HG03196 (cell line): ENCODE results near the gene FNDC3B.
"Not testable (repeated sequence)": the region's sequence is repeated elsewhere in the genome, so short reads cannot be mapped to it uniquely, and the experiment has no call there.

Experiments used
- ATAC-seq: cut with Tn5 transposase; IDR thresholded peaks from one replicate; pipeline ENCODE4 v1.9.1; 2021; ENCODE audit not compliant: unreplicated experiment

Gene FNDC3B

DNA sequence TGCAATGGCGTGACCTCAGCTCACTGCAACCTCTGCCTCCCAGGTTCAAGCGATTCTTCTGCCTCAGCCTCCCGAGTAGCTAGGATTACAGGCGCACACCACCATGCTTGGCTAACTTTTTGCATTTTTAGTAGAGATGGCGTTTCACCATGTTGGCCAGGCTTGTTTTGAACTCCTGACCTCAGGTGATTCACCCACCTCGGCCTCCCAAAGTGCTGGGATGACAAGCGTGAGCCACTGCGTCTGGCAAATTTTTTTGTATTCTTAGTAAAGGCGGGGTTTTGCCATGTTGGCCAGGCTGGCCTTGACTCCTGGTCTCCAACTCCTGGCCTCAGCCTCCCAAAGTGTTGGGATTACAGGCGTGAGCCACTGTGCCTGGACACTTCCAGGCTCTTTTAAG is 215.9 kb downstream of the FNDC3B start:
- ATAC-seq: not testable (repeated sequence)

DNA sequence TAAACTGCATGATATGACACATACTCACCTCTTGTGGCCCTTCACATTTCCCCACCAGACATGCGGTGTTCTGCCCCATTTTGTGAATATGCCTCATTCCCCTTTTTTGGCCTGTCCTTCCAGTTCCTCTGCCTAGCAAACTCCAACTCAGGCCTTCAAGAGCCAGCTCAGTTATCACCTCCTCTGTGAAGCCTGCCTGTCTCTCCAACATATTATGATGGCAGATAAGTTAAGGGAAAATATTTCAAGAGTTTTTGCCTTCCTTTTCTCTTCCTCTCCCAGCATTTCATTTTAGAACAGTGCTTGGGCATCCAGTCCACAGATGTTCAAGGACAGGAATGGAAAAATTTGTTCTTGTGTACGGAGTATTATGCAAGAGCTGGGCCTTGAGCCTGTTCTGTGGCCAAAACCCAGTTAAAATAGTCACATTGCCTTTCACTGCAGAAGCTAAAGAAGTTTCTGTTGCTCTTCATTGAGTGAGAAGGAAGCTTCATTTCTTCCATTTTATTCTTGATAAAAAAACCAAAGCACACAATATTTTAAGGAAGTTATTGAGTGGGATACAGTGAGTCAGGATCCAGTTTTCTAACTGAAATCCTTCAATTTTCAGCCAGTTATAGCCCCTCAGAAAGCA is 216.8 kb downstream of the FNDC3B start:
- no peak for ATAC-seq

DNA sequence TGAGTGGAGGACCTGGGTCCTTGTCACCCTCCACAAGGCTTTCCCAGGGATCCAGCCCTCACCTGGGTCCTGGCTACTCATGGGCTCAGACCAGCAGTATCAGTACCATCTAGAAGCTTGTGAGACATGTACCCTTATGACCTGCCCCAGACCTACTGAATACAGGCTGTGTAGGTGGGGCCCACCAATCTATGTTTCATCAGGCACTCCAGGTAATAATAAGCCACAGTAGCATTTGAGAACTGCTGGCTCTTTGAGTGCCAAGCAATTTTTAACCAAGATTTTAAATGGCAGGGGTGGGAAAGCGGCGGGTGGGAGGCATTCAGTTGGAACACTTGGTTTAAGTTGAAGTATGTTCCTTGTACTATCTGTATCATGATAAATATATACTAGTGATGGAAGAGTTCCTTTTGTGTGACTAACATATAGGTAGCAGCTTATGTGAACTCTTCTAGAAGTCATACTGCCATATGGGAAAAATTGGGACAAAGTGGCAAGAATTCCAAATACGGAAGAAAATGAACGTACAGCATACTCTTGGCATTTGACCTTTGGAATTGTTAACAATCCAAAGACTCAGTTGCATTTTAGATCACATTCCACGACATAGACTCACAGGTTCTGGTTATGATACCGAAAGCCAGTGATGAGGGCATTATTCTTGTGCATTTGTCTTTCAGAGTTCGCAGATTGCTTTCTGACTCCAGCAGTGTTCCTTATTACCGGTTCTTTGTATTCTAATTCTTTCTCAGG is 218.4 kb downstream of the FNDC3B start:
- no peak for ATAC-seq

DNA sequence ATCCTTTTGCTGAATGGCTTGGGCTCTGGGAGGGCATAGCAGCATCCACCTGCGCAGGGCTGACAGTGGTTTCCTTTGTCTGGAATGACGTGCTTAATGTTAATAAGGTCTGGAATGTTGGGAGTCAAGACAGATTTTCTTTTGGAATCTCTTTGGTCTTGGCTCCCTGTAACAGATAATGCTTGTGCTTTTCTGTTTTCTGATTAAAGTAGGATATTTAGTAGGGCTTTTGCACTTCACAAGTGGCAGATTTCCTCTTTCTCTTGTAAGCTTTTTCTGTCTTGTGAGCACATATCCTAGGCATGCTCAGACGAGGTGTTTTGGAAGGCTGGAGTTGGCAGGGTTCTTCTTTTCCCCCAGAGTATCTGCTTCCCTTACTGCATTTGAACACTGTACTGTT is 219.2 kb downstream of the FNDC3B start:
- ATAC-seq: no peak

DNA sequence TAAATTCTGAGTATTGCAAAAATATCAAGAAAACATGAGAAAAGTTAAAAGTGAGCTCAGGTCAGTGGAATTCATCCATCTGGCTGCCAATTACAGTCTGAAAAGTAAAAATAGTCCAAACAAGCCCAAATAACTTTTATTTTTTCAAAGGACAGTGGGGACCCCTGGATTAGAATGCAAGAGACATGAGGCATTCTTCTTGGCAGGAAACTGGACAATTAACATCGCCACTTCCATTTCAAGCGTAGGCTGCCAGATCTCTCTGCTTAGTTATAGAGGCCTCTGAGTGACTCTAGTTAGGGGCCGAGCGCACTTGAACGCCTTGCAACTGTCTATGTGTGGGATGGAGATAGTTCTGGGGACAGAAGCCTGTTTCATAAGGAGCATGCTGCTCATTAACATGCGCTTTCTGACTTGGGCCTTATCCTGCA is 219.7 kb downstream of the FNDC3B start:
- no peak for ATAC-seq

DNA sequence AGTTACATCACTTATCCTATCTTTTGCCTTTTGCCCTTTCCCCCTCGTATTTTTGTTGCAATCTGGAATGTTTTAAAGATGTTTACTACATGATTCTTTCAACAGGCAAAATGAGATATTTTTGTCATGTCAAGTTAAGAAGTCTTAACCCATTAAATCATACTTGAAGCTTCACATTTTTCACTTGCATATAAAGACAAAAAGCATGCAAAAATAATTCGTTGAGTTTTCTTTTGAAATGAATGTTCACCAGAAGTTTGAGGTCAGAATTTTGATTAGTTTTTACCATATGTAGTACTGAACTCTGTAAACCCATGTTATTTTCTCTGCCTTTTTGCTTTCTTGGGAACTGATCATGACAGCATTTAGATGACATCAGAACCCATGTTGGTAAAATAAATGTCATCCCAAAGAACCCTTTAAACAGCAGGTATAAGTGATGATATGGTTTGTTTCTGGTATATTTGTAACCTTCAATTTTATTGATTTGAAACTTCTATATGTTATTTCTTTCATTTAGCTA is 220.4 kb downstream of the FNDC3B start:
- no peak for ATAC-seq

DNA sequence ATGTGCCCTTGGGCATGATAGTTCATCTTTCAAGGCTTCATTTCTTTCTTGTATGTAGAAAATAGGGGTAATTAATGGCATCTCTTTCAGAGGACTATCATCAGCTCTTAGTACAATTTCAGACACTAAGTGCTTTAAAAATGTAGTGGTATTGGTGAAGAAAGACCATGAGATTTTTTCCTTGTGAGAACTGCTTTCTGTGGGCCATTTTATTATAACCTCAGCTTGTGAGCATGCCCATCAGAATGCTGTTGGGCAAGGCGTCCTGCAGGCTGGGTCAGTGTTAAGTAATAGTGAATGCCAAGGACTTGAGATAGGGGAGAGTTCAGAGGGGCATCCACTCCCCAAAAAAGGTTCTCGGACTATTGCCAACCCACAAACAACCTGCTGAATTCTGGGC is 221.0 kb downstream of the FNDC3B start:
- ATAC-seq: no peak

DNA sequence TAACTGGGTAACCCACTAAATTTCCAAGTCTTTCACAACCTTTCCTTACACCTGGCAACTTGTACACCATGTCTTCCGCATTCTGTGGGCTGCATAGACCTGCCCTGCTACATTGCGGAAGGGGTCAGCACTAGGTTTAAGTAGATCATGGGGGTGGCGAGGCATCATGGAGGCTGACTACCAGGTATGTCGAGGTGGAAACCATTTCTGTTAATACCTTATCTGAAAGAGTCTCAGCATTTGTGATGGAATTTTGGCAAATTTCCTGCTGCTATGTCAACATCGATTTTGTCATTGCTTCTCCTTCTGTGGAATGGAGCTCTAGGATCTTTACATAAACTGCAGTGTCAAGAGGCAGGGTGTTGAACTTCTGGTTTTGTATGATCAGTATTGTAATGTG is 221.7 kb downstream of the FNDC3B start:
- no peak for ATAC-seq

DNA sequence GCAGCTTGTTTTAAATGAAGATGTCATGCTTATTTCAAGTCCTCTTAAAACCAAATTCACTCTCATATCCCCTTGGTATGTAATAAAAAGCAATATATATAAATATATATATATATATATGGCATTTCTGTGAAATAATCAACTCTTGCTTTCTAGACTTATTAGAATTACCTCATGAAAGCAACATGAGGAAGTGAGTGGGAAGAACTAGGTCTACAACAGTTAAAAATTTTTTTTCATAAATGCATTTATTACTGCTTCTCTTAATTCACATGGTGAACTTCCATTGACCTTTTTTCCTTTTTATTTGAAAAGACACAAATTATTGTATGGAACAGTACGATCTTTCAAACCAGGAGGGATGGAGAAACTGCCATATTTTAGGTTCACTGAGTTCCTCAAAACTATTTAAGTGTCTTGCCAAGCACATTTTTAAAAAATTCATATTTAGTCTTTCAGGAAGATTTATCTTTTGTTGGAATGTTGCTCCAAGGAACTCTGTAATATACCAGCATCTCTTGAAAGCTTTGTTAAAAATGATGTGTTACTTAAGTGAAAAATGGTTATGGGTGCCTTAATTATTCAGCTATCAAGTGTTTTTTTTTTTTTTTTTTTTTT is 223.7 kb downstream of the FNDC3B start:
- ATAC-seq: no peak

DNA sequence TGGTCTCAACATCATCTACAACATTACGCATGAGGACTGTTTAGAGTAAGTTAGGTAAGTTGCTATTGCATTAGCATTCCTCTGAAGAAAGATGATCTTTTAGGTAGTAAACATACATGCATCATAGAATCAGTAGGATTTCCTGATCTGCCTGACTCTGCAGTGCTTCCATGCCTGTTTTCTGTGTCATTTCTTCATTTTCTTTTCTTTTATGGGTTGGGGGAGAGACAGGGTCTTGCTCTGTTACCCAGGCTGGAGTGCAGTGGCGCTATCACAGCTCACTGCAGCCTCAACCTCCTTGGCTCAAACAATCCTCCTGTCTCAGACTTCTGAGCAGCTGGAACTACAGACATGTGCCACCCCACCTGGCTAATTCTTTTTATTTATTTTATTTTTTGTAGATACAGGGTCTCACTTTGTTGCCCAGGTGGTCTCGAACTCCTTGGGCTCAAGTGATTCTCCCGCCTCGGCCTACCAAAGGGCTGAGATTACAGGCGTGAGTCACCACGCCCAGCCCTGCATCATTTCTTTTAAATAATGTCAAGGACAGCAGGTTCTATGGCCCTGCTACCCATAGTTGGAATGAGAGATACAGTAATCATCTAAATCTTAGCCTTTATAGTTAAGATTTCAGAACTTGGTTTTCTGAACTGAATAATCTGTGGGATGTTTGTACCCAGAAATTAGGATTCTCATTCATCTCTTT is 224.6 kb downstream of the FNDC3B start:
- ATAC-seq: no peak

DNA sequence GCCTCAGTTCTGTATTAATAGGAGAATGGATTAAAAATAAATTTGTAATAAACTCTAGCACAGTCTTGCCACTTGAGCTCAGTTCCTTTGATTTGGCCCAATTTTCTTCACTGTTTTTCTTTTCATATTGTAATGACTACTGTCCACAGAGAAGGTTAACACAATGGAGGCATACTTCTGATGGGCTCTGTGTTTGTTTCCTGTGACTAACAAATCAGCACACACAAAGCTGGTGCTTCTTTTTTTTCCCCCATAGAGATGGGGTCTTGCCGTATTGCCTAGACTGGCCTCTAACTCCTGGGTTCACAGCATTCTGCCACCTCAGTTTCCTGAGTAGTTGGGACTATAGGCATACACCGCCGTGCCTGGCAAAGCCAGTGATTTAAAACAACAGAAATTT is 226.7 kb downstream of the FNDC3B start:
- ATAC-seq: no peak

DNA sequence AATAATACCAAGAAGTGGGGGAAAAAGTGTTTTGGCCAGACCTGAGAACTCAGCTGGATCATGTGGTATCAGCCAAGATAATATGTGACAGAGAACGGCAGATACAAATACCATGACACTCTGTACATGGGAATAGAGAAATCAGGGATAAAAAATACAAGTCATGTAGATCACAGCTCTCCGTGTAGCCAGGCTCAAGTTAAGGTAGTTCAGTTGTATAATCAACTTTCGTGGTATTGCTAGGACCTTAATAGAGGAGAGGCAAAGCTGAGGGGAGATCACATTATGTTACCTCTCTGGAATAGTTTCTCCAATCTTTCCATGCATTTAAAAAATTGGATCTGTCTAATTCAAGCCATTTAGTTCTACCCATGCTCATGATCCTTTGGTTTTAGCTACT is 229.0 kb downstream of the FNDC3B start:
- ATAC-seq: no peak

DNA sequence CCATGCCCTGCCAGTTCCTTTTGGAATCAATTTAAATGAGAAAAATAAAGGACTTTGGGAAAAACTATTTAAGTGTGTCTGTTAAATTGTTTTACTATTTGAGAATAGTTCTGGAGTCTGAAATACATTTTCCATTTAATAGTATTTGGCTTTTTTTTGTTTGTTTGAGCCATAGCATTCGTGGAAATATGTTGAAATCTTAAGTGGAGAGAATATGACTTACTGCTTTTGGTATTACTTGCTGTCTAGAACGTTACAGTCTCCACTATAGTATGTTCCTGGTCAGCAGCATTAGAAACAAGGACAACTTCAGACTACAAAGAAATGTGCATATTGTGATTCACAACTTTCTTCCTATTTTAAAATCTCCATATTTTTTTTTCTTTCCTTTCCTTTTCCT is 229.5 kb downstream of the FNDC3B start:
- no peak for ATAC-seq

DNA sequence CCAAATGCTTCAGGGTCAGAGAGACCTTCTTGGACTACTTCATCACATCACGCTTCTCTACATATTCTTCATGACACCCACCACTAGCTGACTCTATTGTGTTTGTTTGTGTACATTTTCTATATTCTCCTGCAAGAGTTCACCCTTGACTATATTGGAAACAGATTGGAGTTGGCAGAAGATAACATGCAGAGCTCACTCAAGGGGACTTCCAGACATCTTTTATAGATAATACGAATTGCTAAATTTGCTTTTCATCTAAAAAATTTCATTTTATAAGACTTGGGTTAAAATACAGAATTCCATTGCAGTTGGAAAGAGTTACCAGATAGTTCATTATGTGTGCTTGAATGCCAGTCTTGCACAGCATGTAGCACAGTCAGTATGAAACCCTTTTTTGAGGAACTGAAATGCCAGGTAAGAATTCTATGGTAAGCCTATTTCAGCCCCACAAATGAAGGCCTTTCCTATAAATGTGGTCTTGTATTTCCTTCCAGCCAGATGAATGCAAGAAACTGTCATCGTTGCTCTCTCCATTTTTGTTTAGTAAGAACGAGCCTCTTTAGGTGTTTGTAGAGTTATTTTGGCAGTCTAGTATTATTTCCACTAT is 231.3 kb downstream of the FNDC3B start:
- peak; percentile 94 for ATAC-seq

DNA sequence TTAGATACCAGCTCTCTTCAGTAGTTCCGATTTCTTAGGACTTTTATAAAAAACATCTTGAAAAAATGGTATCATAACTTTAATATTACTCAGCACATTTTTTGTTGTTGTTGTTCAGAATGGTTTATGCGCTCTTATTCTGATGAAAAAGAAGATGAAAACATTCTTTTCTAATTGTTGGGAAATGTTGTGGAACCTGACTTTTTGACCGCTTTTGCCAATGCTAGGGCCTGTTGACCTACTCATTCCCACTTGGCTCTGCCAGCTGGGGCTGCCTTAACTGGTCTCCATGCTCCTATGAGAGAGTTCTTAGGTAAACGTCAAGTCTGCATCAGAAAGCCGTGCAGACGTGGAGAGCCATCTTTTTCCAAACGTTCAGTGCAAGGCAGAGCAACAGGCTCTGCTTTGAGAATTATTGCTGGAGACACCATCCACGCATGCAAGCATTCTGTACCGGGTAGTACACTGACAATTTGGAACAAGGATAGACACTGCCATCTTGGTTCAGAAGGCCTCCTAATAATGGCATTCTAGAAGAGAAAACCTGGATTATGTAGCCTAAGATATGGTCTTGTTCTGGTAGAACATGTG is 232.1 kb downstream of the FNDC3B start:
- ATAC-seq: no peak

DNA sequence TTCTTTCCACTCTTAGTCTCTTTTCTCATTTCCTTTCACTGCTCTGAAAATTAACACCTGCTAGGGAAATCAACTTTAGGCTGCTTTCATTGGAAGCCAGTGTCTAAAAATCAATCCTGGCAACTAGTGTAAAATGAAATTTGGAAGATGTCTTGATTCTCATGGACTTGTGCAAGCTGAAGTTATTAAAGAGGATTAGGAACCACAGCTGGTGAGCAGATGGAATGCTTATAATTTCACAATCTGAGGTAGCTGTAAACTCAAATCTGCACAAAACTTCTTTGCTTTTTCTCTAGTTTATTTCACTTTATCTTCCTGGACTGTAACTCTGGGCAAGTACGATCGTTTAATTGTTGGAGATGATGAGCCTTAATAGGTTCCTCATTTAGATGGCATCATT is 233.3 kb downstream of the FNDC3B start:
- ATAC-seq: no peak

DNA sequence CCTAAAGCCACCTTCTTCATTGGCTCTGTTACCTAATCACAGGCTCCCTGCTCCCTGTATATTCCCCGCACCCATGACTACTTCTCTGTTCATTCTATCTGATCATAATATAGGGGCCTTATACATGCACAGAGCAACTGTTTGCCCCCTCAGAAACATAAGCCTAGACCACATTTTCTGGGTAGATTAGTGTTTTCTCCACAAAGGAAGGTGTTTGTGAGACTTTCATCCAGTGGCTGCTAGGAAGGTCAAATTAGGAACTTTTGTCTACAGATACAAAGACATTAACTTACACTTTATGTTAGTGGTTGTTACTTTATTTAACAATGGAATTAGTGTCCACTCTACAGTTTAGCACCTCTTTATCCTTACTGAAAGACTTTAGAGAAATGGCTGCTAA is 234.0 kb downstream of the FNDC3B start:
- no peak for ATAC-seq

DNA sequence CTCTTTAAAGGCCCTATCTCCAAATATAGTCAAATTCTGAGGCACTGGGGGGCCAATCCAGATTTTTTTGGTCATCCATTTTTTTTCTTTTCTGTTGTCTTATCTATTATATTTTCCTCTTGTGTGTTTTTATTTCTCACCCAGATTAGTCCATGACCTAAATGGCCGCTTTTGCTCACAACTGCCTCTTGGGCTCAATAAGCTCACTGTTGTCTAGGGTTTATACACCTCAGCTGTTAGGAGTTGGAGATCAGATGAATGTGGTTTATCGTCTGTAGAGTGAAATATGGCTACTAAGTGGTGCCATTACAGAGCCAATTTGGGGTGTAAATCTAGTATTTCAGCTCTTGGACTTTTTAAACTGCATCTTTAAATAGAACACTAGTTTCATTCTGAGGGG is 235.5 kb downstream of the FNDC3B start:
- no peak for ATAC-seq

DNA sequence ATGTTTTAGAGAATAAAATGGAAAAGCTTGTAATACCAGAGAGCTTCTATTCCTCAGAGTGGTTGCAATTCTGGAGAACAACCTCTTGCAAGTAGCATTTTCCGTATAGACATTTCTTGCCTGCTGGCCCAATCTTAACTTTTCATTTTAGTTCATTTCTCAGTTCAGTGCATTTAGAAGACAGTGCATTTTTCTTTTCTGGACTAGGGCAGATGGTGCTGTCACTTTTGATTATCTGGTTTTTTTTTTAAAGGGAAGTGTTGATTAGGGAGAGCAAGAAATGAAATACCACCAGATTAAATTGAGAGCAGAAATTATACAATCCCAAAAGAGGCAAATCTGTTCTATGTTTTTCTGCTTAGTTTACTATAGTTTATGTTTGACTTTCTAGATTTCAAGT is 236.2 kb downstream of the FNDC3B start:
- ATAC-seq: no peak

DNA sequence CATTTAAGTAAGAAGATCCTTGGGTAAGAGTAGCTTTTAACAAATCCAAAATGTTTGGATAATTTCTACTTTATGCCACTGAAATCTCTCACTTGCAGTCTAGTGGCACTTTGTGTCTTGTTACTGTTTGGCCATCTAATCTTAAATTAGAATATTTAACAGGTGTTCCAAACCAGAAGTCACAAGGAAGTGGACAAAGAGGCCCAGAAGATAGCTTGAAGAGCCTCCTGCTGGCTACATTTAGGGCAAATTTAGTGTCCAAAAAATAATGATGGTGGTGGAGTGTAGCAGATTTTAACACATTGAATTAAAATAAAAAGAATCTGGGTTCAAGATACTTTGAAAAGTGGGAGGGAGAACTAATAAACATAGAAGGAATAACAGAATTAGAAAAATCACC is 236.7 kb downstream of the FNDC3B start:
- ATAC-seq: no peak

DNA sequence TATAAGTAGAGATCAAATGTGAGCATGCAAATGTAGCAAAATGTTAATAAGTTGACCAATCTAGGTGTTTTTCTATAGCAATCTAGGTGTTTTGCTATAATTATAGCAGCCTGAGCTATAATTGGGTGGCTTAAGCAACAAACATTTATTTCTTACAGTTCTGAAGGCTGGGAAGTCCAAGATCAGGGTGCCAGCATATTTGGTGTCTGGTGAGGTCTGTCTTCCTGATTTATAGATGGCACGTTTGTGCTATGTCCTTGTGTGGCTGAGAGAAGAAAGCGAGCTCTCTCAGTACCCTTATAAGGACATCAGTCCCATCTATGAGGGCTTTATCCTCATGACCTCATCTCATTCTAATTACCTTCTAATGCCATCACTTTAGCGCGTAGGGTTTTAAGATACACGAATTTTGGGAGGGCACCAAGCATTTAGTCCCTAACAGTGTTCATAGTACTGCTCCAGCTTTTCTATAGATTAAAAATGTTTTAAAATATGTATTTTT is 237.8 kb downstream of the FNDC3B start:
- ATAC-seq: no peak
